Stimulated activated CD8-positive, alpha-beta memory T cell treated with anti-CD3 and anti-CD28 coated beads, Interleukin-7, amount 100 ng/mL, for 48 hours (primary cell): ENCODE results near the gene ADAM12.
"Not testable (repeated sequence)": the region's sequence is repeated elsewhere in the genome, so short reads cannot be mapped to it uniquely, and the experiment has no call there.

ENCODE experiments used
- DNase-seq, 2 donors: peaks; one replicate each; pipeline ENCODE4 v3.0.0-alpha.2; 2020; ENCODE audit warnings: low read depth in 1 of 2; ENCODE audit errors: extremely low read depth in 1 of 2

The ADAM12 gene

DNA sequence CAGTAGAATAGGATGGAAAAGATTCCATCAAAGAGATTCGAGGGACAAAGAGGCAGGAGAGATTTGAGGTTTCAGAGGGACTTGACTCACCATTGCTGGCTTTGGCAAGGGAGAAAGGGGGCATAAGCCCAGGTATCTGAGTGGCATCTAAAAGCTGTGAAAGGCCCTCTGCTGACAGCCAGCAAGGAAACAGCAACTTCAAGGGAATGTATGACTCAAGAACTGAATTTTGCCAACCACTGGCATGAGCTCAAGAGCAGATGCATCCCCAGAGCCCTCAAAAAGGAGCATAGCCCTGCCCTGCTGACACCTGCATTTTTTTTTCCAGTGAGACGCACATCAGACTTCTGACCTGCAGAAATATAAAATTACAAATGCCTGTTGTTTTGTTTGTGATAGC, 19.6 kb upstream of the ADAM12 start:
- no peak for DNase-seq

DNA sequence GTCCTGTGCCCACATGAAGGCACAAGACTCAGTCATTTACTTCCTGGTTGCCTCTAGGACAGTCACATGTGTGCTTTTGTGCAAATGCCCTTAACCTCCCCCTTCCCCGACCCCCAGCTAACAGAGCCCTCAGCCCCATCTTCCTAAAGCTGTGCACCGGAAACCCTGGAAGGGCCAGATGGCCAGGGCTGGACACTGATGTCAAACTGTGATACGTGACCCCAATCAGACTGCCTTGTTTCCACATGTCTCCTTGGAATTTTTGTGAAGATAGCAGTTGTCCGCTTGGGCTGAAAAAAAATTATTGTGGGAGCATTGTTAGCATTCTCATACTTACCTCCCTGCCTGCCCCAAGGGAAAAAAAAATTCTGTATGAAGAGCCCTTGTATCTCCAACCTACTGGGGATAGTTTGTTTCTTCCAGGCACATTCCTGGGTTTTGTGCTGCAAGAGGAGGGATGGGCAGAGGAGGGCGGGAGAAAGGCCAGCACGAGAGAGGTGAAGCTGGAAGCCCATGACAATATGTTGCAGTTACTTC, 17.0 kb upstream of the ADAM12 start:
- no peak for DNase-seq

DNA sequence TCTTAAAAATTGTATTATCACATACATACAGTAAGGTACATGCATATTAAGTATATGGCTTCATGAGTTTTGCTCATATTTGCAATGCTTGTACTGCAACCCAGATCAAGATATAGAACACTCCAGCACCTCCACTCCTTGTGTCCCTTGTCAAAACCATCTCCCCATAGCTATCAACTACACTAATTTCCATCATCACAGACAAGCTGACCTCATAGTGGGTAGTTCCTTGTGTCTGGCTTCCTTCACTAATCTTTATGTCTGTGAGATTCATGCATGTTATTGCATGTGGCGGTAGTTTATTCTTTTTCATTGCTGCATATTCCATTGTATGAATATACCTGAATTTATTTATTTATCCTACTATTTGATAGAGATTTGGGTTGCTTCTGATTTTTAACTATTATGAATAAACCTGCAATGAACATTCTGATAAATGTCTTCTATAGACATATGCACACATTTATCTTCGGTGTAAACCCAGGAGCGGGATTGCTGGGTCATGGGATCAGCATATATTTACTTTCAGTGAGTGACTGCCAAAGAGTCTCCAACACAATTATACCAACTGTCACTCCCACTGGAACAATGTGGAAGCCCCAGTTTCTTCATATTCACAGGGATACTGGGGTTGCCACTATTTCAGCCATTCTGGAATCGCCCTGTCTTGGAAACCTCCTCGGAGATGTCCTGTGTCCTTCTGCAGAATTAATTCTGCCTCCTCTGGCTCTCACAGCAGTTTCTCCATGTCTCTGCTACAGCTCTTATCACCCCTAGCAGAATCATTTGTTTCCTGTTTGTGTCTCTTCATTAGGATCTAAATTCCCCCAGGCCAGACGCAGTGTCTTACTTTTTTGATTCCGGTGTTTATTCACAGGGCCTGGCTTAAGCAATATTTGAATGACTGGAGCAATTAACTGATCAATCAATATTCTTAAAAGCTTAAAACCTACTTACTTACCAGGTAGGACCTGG, 14.7 kb upstream of the ADAM12 start:
- DNase-seq, result no peak

DNA sequence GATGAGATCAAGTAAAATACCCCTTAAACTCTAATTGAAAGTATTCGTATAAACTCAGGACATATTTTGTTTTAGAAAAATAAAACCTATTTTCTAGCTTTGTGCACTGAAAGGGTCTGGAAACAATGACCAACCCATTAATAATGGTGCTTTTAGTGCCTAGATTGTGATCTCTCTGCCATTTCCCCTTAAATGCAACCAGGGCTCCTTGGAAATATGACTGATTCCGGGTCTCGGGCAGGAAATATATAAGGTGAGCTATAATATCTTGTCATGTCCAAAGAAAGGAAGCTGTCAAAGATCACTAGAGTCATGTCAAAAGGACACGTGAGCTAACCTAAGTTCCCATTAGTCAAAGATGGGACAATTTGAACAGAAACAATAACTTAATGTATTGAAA, 12.4 kb upstream of the ADAM12 start:
- no peak for DNase-seq

DNA sequence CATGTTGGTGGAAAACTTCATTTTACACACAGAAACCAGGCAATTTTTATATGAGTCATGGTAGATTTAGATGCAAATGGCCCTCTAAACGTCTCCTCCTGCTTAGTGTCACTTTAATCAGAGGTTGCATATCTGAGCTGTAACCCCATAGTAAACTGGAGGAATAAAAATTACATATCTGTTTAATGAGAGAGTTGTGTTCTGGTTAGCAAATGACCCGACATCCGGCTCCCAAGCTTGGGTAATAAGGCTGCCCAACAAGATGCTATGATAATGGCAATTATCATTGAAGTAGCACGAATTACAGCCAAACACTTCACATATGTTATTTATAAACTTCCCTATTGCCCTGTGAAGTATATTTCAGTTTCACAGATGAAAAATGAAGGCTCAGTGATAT, 10.6 kb upstream of the ADAM12 start:
- DNase-seq, result no peak

DNA sequence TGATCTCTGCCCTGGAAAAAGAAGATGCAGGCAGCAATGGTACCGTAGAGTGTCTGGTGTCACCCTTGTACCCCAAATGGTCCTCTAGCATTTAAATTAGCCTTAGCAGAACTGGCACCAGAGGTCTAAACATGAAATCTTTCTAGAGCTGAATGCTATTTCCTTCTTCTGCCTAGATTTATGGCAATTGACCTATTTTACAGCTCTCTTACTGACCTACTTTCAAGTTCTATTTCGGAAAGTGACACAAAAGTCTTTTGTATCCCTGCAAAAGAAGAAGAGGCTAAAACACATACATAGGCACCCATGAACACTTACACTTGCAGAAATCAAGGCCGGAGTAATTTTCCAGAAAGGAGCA, 10.1 kb upstream of the ADAM12 start:
- no peak for DNase-seq

DNA sequence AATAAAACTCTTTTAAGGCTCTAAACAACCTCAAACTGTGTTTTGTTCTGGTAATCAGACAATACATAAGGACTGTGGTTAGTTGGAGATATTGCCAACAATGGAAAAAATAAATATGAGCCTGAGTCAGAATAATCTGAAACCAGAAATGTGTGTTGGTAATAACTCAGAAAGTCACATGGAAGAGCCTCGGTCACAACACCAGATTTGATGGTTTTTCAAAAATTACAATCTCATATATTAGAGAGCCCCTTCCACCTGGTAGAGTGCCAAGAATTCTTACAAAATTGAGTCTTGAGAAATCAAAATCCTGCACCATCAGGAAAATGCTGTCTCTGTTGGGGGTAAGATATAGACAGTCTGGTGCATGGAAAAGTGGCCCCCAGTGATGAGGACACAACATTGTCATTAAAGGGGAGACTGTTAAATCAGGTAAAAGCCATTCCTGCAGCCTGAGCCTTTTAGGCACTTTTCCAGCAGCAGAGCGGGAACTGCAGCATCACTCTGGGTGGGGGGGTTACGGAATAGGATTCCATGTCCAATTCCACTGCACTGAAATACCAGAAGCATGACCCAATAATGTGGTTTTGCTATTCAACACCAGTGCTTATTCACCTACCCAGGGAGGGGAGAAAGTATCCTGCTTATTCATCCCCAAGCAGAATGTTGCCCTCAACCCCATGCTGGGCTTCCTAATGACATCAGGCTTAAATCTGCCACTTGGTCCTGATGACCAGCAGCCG, 9.5 kb upstream of the ADAM12 start:
- DNase-seq, result no peak

DNA sequence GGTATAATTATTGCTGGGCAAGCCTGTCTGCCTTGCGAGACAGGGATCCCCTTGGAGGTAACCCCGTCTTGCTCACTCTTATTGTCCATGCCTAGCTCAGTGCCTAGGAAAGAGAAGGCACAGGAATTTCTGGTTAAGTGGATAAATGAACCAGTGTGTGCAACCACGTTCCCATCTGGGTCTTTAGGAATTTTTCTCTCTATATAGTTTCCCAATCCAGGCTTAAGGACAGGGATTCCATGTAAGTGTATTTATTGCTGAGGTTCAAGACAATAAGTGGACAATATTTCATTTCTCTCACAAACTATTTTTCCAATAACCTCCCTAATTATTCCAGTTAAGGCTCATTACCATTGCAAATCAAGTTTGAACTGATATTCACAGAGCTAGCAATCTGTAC, 8.9 kb upstream of the ADAM12 start:
- DNase-seq, result no peak

DNA sequence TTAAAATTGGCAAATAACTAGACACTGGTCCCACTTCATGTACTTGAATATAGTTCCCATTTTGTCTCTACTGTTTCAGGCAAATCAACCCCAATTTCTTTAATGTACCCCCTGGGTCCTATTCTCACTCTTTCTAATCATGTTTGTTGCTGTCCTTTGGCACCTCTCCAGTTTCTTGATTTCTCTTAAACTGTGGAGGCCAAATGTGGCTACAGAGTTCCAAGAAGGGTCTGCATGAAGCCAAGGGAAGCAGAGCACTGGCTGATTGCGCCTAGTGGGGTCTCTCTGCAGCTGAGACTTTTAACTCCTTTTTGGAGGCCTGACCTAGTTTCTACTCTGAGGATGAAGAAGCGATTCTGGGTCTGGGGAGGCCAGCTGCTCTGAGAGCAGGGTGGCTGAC, 6.7 kb upstream of the ADAM12 start:
- no peak for DNase-seq

DNA sequence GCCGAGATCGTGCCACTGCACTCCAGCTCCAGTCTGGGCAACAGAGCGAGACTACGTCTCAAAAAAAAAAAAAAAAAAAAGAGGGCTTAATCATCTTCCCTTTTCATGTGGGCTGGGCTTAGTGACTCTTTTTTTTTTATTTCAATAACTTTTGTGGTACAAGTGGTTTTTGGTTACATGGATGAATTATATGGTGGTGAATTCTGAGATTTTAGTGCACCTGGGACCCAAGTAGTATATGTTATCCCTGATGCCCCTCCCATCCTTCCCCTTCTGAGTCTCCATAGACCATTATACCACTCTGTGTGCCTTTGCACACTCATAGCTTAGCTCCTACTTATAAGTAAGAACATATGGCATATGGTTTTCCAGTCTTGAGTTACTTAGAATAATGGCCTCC, 4.8 kb upstream of the ADAM12 start:
- no peak for DNase-seq

DNA sequence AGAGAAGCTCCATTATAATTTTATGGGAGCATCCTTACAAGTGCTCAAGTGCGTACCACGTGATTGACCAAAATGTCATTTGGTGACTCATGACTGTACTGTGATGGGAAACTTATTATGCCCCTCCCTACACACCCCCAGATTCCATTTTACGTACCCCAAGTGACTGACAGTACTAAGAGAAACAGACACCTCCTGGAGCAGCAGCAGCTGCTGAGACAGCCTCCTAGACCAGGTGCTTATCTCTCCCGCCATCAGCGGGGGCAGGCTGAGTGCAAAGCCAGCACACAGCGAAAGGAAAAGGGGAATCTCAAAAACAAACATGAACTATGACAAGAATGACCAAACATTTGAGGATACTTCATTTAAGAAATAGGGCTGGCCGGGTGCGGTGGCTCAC, 4.2 kb upstream of the ADAM12 start:
- no peak for DNase-seq

DNA sequence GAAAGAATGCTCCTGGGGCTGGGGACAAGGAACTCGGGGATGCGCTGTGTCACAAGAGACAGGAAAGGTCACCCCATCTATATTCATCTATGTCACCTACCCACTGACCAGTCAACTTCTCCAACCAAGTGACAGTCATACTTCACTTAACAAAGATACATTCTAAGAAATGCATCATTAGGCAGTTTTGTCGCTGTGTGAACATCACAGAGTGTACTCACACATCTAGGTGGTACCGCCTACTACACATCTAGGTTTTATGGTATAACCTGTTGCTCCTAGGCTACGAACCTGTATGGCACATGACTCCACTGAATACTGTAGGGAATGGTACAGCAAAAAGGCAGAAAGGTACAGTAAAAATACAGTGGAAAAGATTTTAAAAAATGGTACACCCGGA, 3.8 kb upstream of the ADAM12 start:
- no peak for DNase-seq

DNA sequence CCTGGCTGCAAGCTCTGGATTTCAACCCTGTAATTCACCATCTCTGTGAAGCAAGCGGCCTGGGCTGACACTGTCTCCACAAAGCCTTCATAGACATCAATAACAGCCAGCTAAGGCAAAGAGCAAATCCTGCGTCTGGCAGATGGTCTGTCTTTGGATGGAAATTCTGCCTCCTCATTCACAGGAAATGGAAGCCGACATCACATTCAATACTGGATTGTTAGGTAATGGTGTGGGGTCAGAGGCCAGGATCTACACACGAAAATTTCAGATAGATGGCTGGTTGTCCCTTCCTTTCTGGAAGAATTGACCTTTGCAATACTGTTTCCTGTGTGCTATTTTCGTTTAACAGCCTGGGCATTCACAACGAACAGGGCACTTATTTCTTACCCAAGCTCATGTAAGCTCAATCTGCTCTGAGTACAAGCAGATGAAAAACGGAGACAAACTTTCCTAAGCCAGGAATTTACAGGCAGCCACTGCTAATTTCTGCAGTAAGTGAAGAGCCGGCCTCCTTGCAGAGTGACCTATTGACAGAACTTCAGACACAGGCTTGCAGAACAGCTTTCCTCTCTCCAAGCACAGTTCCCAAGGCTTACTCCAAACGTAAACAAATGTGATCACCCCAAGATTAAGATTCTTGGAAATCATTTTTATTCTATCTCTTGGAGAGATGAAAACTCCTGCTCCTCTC, 3.1 kb upstream of the ADAM12 start:
- DNase-seq, result no peak

DNA sequence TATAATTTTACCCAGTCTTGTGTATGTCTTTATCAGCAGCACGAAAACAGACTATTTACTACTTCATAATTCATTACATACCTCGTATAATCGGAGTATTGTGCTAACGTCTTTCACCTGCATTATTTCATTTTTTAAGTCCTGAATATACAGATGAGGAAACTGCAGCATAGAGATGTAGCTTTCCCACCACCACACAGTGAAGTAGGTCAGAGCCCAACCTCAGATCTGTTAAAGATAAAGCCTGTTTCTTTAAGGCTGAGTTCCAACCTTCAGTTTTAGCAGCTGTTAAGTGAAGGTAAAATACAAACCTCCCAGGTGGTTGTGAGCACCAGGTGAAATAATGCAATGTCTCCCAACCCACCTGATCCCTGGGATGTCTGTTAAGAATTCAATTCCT, 2.0 kb upstream of the ADAM12 start:
- DNase-seq, result no peak

DNA sequence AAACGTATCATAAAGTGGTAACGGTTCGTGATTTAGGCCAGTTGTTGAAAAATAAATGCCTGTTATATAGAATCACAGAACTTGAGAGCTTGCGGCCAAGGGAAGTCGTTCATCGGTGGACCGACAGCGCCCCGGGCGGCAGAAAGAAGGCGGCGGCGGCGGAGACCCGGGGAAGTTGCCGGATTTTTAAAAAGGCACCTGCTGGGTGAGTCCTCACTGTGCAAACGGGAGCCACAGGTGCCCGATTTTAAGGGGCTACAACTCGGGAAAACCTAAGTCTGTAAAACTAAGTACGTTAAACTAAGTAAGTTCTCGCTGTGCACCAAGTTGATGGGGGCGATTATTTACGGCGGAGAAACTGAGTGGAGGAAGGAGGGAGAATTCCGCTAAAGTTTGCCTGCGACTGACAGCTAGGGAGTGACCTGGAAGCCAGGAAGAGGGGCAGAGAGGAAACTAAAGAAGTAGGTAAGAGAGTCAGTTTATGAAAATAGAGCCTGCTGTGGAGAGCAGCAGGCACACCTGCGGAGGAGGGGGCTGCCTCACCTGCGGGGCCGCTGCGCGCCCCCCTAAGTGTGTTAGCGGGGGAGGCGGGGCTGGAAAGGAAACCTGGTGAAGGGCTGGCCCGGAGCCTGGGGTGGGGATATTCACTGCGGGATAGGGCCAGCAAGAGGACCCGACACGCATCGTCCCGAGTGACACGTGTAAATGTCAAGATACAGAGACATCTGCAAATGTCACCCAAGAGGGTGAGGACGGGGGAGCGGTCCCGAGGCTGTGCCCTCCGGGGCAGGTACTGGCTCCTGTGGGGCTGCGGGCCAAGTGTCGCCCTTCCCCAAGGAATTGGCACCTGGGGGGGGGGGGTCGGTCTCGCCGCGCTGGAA, 996 bp downstream of the ADAM12 start:
- DNase-seq, result peak in 1 of 2 donors; percentile 14

DNA sequence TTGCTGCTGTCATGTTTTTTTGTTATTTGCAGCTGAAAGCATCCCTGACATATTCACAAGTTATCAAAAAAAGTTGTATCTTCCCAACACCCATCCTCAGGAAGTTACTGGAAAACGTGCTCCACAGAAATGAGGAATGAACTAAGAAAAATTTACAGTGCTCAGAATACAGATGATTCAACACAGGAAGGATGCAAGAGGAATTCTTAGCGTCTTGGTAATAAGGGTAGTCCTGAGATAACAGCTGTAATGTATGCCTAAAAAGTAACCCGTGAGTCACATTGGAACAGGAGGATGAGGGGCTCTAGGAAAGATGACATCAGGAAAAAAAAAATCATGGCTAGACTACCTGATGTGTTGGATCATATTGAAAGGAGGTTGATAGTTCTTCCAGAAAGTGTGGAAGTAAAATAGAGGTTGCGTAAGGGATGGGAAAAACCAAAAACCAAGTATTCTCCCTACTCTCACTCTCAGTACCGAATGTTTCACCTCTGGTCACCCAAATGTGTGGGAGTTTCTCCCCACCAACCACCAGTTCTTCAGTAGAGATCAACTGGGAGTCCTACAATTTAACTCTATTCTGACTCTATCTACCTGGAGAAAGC, 3.9 kb downstream of the ADAM12 start:
- no peak for DNase-seq

DNA sequence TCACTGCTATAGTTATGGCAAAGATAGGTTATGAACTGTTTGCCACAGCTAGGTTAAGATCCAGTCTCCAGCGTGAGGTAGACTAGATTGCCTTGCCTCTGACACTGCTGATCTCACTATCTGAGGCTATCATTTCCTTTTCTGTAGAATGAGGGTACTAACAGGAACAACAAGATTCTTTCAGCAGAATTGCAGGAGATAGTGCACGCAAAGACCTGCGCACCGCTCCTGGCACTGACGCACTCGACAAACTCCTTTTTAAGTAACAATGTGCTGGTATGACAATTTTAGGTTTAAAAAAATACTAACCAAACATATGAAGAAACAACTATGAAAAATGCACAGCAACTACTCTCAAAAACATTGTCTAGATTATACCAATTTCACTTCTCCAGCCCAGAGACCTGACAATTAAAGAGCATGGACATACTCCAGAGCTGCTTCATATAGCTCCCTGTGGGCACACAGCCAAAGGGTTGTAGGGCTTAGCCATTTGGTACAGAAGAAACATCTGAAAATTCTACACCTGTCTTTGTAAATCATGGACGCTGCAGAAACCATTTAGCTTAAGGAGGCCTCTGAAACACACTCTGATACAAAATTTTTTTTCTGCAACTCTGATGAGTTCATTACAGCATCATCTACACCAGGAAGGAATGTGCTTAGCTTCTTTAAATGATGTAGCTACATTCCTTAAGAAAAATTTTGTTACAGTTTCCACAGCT, 7.8 kb downstream of the ADAM12 start:
- no peak for DNase-seq

DNA sequence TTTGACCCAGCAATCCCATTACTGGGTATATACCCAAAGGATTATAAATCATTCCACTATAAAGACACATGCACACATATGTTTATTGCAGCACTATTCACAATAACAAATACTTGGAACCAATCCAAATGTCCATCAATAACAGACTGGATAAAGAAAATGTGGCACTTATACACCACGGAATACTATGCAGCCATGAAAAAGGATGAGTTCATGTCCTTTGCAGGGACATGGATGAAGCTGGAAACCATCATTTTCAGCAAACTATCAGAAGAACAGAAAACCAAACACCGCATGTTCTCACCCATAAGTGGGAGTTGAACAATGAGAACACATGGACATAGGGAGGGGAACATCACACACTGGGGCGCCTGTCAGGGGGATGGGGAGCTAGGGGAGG, 9.1 kb downstream of the ADAM12 start:
- DNase-seq, result not testable (repeated sequence)

DNA sequence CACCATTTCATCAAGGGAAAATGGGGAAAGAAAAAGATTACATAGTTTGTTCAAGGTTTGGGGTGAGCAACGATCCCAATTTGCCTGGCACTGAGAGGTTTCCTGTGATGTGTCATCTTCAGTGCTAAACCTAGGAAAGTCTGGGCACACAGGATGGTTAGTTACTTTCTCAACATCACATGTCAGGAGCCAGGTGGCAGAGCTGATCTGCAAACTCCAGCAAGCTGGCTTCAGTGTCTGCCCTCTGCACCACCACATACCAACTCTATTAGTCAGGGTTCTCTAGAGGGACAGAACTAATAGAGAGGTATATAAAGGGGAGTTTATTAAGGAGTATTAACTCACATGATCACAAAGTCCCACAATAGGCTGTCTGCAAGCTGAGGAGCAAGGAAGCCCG, 11.3 kb downstream of the ADAM12 start:
- no peak for DNase-seq
